GM23338 (cell line): ENCODE measurements around the gene MAPKAPK2. TPM values are rescaled to one million over a fixed set of nuclear protein-coding genes. Genes with fewer than 3 reads are reported as not detected.

ENCODE experiments used
- ATAC-seq: fragments of 200-7000 bp; cut with Tn5 transposase; 3 replicates; pipeline ENCODE4 v1.9.1; 2020
- DNase-seq: peaks from one replicate; pipeline ENCODE4 v3.0.0-alpha.2; 2015; ENCODE audit warnings: low spot score
- H2AFZ ChIP-seq: fragments of 200-600 bp; sonication (generic); 2 replicates; pipeline ENCODE4 v1.8.0; 2016; ENCODE audit warnings: antibody characterized with exemption, mild to moderate bottlenecking, moderate library complexity
- H3F3A ChIP-seq: fragments of 200-600 bp; sonication (generic); replicated peaks from 2 replicates; pipeline ENCODE4 v1.8.0; 2017; ENCODE audit warnings: antibody characterized with exemption, mixed run types, low read depth
- H3K27ac ChIP-seq: fragments of 200-600 bp; sonication (generic); 2 replicates; pipeline ENCODE4 v1.6.1; 2016; ENCODE audit warnings: low read depth
- H3K27me3 ChIP-seq: fragments of 200-600 bp; sonication (generic); 2 replicates; pipeline ENCODE4 v1.8.0; 2016; ENCODE audit warnings: mild to moderate bottlenecking, mixed run types, moderate library complexity; ENCODE audit not compliant: insufficient read depth
- H3K36me3 ChIP-seq: fragments of 200-600 bp; sonication (generic); 2 replicates; pipeline ENCODE4 v1.8.0; 2016; ENCODE audit warnings: mild to moderate bottlenecking; ENCODE audit not compliant: insufficient read depth
- H3K4me1 ChIP-seq: fragments of 200-600 bp; sonication (generic); 2 replicates; pipeline ENCODE4 v1.8.0; 2016; ENCODE audit warnings: mild to moderate bottlenecking, moderate library complexity; ENCODE audit not compliant: insufficient read depth
- H3K4me2 ChIP-seq: fragments of 200-600 bp; sonication (generic); 2 replicates; pipeline ENCODE4 v1.7.1; 2017; ENCODE audit warnings: mixed run types
- H3K4me3 ChIP-seq: fragments of 200-600 bp; sonication (generic); 2 replicates; pipeline ENCODE4 v1.6.1; 2016; ENCODE audit warnings: mixed run types
- H3K79me2 ChIP-seq: fragments of 200-600 bp; sonication (generic); replicated peaks from 2 replicates; pipeline ENCODE4 v1.8.0; 2017; ENCODE audit warnings: mild to moderate bottlenecking; ENCODE audit not compliant: insufficient read depth
- H3K9me2 ChIP-seq: fragments of 200-600 bp; sonication (generic); 2 replicates; pipeline ENCODE4 v1.8.0; 2017; ENCODE audit not compliant: insufficient read depth
- H4K20me1 ChIP-seq: fragments of 200-600 bp; sonication (generic); replicated peaks from 2 replicates; pipeline ENCODE4 v1.8.0; 2017; ENCODE audit warnings: mild to moderate bottlenecking; ENCODE audit not compliant: insufficient read depth
- H3K27ac Mint-ChIP-seq: 2 replicates; pipeline ENCODE4 v1.8.0; 2020; ENCODE audit warnings: inconsistent platforms, mild to moderate bottlenecking, moderate library complexity, mixed read lengths
- H3K27me3 Mint-ChIP-seq: 3 replicates; pipeline ENCODE4 v1.8.0; 2022; ENCODE audit warnings: low read depth, mild to moderate bottlenecking, moderate library complexity, mixed read lengths, inconsistent platforms; ENCODE audit not compliant: insufficient read depth, poor library complexity
- H3K36me3 Mint-ChIP-seq: 3 replicates; pipeline ENCODE4 v1.8.0; 2021; ENCODE audit warnings: low read depth, mild to moderate bottlenecking, inconsistent platforms, moderate library complexity, mixed read lengths
- H3K4me1 Mint-ChIP-seq: 3 replicates; pipeline ENCODE4 v1.8.0; 2020; ENCODE audit warnings: mild to moderate bottlenecking, inconsistent platforms, mixed read lengths
- H3K4me3 Mint-ChIP-seq: 3 replicates; pipeline ENCODE4 v1.8.0; 2021; ENCODE audit warnings: moderate library complexity, mild to moderate bottlenecking, inconsistent platforms, mixed read lengths
- H3K9me3 Mint-ChIP-seq: 3 replicates; pipeline ENCODE4 v1.8.0; 2020; ENCODE audit warnings: moderate library complexity, mild to moderate bottlenecking, inconsistent platforms, mixed read lengths
- JUNB ChIP-seq: IDR thresholded peaks from one replicate; pipeline ENCODE4 v1.6.1; 2016; ENCODE audit warnings: antibody characterized with exemption; ENCODE audit not compliant: unreplicated experiment
- ZNF462 ChIP-seq: fragments of 250-450 bp; sonication (Bioruptor Pico); IDR thresholded peaks from 2 replicates; pipeline ENCODE4 v1.5.0; 2020; ENCODE audit warnings: mild to moderate bottlenecking, moderate library complexity
- polyA plus RNA-seq: library from polyadenylated mRNA; unstranded; fragments of >200 nt; fragmentation: Nextera tagmentation; extraction: Ambion mirVana; gene quantifications from 2 replicates; pipeline ENCODE4 v1.2.1, GENCODE V29; 2016
- total RNA-seq: library from RNA; depleted of rRNA; stranded (reverse); fragments of >200 nt; shearing (Covaris generic); gene quantifications from 2 replicates; pipeline ENCODE4 v1.2.3, GENCODE V29; 2014
- TF ChIP-seq, protein P1 (sequence below), 2 experiments: fragments of 200-600 bp in 1 of 2; sonication (generic) in 1 of 2; conservative IDR thresholded peaks; 2 replicates each; pipeline versions ENCODE4 v1.5.1 to v1.6.1; 2016 to 2017; ENCODE audit warnings: antibody characterized with exemption in 2 of 2, low read depth in 2 of 2, mild to moderate bottlenecking in 2 of 2, moderate library complexity in 1 of 2

The MAPKAPK2 gene
- total and polyA plus RNA-seq, 2 experiments from 2014 or later: 10.1 to 30.4 TPM

- TF ChIP-seq ZNF462: no peak
Observed at GRCh38 chr1:206738370-206739366, 54.0 kb downstream of the MAPKAPK2 start (continued).

GRCh38 chr1:206739411-206740076 is 54.8 kb downstream of the MAPKAPK2 start:
- no peak overlapping the region for H3K27ac Mint-ChIP-seq
- H4K20me1 ChIP-seq: peaks cover 4% of the 10 kb centered on the region; the same call in 1 of the 2 replicates
- no peak overlapping the region for H3K4me3 ChIP-seq
- H3K9me2 ChIP-seq: no peaks in the 10 kb centered on the region
- H3K9me3 Mint-ChIP-seq: no peaks in the 10 kb centered on the region
- no peaks in the 10 kb centered on the region for H3K36me3 ChIP-seq
- H3K27me3 Mint-ChIP-seq: peaks cover 6% of the 10 kb centered on the region
- no peak overlapping the region for H3K4me2 ChIP-seq
- H3K36me3 Mint-ChIP-seq: no peaks in the 10 kb centered on the region
- H3K4me1 ChIP-seq: no peaks in the 10 kb centered on the region
- H3K79me2 ChIP-seq: no peaks in the 10 kb centered on the region
- peaks cover 11% of the 10 kb centered on the region; the same call in 2 of the 3 replicates for H3K4me1 Mint-ChIP-seq
- H3F3A ChIP-seq: no peaks in the 10 kb centered on the region
- no peak overlapping the region for H3K4me3 Mint-ChIP-seq
- DNase-seq (peak; percentile 32), ATAC-seq (peak; percentile 41)
- no peaks in the 10 kb centered on the region for H3K27me3 ChIP-seq
- no peak overlapping the region for H2AFZ ChIP-seq
- H3K27ac ChIP-seq: no peak overlapping the region
- TF ChIP-seq, protein P1, sequence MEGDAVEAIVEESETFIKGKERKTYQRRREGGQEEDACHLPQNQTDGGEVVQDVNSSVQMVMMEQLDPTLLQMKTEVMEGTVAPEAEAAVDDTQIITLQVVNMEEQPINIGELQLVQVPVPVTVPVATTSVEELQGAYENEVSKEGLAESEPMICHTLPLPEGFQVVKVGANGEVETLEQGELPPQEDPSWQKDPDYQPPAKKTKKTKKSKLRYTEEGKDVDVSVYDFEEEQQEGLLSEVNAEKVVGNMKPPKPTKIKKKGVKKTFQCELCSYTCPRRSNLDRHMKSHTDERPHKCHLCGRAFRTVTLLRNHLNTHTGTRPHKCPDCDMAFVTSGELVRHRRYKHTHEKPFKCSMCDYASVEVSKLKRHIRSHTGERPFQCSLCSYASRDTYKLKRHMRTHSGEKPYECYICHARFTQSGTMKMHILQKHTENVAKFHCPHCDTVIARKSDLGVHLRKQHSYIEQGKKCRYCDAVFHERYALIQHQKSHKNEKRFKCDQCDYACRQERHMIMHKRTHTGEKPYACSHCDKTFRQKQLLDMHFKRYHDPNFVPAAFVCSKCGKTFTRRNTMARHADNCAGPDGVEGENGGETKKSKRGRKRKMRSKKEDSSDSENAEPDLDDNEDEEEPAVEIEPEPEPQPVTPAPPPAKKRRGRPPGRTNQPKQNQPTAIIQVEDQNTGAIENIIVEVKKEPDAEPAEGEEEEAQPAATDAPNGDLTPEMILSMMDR (conservative IDR thresholded peaks at IDR 0.05; ENCODE audit: low read depth in 2 of 2): no peak
- TF ChIP-seq JUNB (no peak), ZNF462 (no peak)
